Neural progenitor cell (in vitro differentiated cells): ENCODE data around the gene RBMS2. TPM values are rescaled to one million over a fixed set of nuclear protein-coding genes. Genes with fewer than 3 reads are reported as not detected.

Experiments used
- DNase-seq: peaks from one replicate; pipeline ENCODE4 v3.0.0-alpha.2; 2016; ENCODE audit warnings: low spot score
- H2AFZ ChIP-seq: fragments of 200-600 bp; sonication (generic); replicated peaks from 2 replicates; pipeline ENCODE4 v1.6.1; 2016; ENCODE audit warnings: antibody characterized with exemption
- H3F3A ChIP-seq: fragments of 200-600 bp; sonication (generic); 2 replicates; pipeline ENCODE4 v1.6.1; 2016; ENCODE audit warnings: antibody characterized with exemption, low read depth
- H3K27ac ChIP-seq: fragments of 200-600 bp; sonication (generic); 2 replicates; pipeline ENCODE4 v1.5.1; 2016; ENCODE audit warnings: mild to moderate bottlenecking
- H3K27me3 ChIP-seq: fragments of 200-600 bp; sonication (generic); 2 replicates; pipeline ENCODE4 v1.6.1; 2016; ENCODE audit warnings: mild to moderate bottlenecking, moderate library complexity
- H3K36me3 ChIP-seq: fragments of 200-600 bp; sonication (generic); 2 replicates; pipeline ENCODE4 v1.5.1; 2016
- H3K4me1 ChIP-seq: fragments of 200-600 bp; sonication (generic); 2 replicates; pipeline ENCODE4 v1.6.1; 2016; ENCODE audit warnings: mixed run types
- H3K4me2 ChIP-seq: fragments of 200-600 bp; sonication (generic); 2 replicates; pipeline ENCODE4 v1.6.1; 2016
- H3K4me3 ChIP-seq: fragments of 200-600 bp; sonication (generic); 2 replicates; pipeline ENCODE4 v1.5.1; 2016
- H3K79me2 ChIP-seq: fragments of 200-600 bp; sonication (generic); 2 replicates; pipeline ENCODE4 v1.6.1; 2016; ENCODE audit warnings: low read depth
- H3K9ac ChIP-seq: fragments of 200-600 bp; sonication (generic); 2 replicates; pipeline ENCODE4 v1.6.1; 2016
- H3K9me3 ChIP-seq: fragments of 200-600 bp; sonication (generic); 2 replicates; pipeline ENCODE4 v1.5.1; 2016; ENCODE audit warnings: low read depth
- H4K20me1 ChIP-seq: fragments of 200-600 bp; sonication (generic); 2 replicates; pipeline ENCODE4 v1.6.1; 2016; ENCODE audit warnings: low read depth
- H3K27ac Mint-ChIP-seq: 3 replicates; pipeline ENCODE4 v1.8.0; 2021; ENCODE audit warnings: mixed read lengths
- H3K27me3 Mint-ChIP-seq: 2 replicates; pipeline ENCODE4 v1.8.0; 2022; ENCODE audit warnings: low read depth, mild to moderate bottlenecking, inconsistent platforms, moderate library complexity, mixed read lengths; ENCODE audit not compliant: insufficient read depth
- H3K36me3 Mint-ChIP-seq: 3 replicates; pipeline ENCODE4 v1.8.0; 2021; ENCODE audit warnings: mixed read lengths
- H3K4me1 Mint-ChIP-seq: 3 replicates; pipeline ENCODE4 v1.8.0; 2021; ENCODE audit warnings: mixed read lengths
- H3K4me3 Mint-ChIP-seq: 3 replicates; pipeline ENCODE4 v1.8.0; 2021; ENCODE audit warnings: mild to moderate bottlenecking, moderate library complexity, mixed read lengths
- H3K9me3 Mint-ChIP-seq: 3 replicates; pipeline ENCODE4 v1.8.0; 2020; ENCODE audit warnings: mixed read lengths
- CTCF ChIP-seq: fragments of 200-600 bp; sonication (generic); IDR thresholded peaks from 2 replicates; pipeline ENCODE4 v1.5.1; 2017; ENCODE audit warnings: antibody characterized with exemption, mild to moderate bottlenecking
- EZH2 ChIP-seq: fragments of 200-600 bp; sonication (generic); IDR thresholded peaks from 2 replicates; pipeline ENCODE4 v1.6.1; 2017; ENCODE audit warnings: antibody characterized with exemption, mild to moderate bottlenecking, moderate library complexity
- EZH2phosphoT487 ChIP-seq: fragments of 200-600 bp; sonication (generic); IDR thresholded peaks from 2 replicates; pipeline ENCODE4 v1.6.1; 2017; ENCODE audit warnings: antibody characterized with exemption
- small RNA-seq: library from RNA; depleted of rRNA; stranded (forward); fragments of <200 nt; gene quantifications from one replicate; pipeline ENCODE3, GENCODE V24; 2015
- total RNA-seq: library from RNA; depleted of rRNA; stranded (reverse); fragments of >200 nt; gene quantifications from 2 replicates; pipeline ENCODE4 v1.2.3, GENCODE V29; 2015; ENCODE audit warnings: low replicate concordance

Gene RBMS2
- total RNA-seq, 1 donor from 2014 or later: 12.9 TPM

- H3K9me3 Mint-ChIP-seq: no peaks in the 10 kb centered on the region
Measured at GRCh38 chr12:56644654-56645053, 123.0 kb downstream of the RBMS2 start.

GRCh38 chr12:56645201-56645716 lies 123.6 kb downstream of the RBMS2 start:
- H3K79me2 ChIP-seq: peaks cover 53% of the 10 kb centered on the region
- no peak overlapping the region for H3K27ac ChIP-seq
- peaks cover 16% of the 10 kb centered on the region for H3K36me3 ChIP-seq
- peak overlapping the region; percentile 98 for H3K4me2 ChIP-seq
- Mint-ChIP-seq H3K4me1 (peaks cover 21% of the 10 kb centered on the region), H3K36me3 (peaks cover 24% of the 10 kb centered on the region), H3K27ac (peak overlapping the region; percentile 92), H3K27me3 (peaks cover 2% of the 10 kb centered on the region), H3K9me3 (no peaks in the 10 kb centered on the region), H3K4me3 (peak overlapping the region; percentile 100)
- peak overlapping the region; percentile 99 for H3K4me3 ChIP-seq
- peaks cover 38% of the 10 kb centered on the region for H3F3A ChIP-seq
- TF ChIP-seq EZH2: no peak
- peak overlapping the region; percentile 96 for H3K9ac ChIP-seq
- DNase-seq: peak; percentile 46
- no peaks in the 10 kb centered on the region for H3K9me3 ChIP-seq
- peaks cover 34% of the 10 kb centered on the region for H4K20me1 ChIP-seq
- no peaks in the 10 kb centered on the region for H3K27me3 ChIP-seq
- H2AFZ ChIP-seq: peak overlapping the region; percentile 54
- H3K4me1 ChIP-seq: peaks cover 14% of the 10 kb centered on the region

More at GRCh38 chr12:56644654-56645053, 123.0 kb downstream of the RBMS2 start:
- Histone ChIP-seq H2AFZ (no peak overlapping the region), H4K20me1 (peaks cover 34% of the 10 kb centered on the region), H3K36me3 (peaks cover 16% of the 10 kb centered on the region), H3K4me2 (peak overlapping the region; percentile 98), H3K27me3 (no peaks in the 10 kb centered on the region), H3K4me1 (peaks cover 14% of the 10 kb centered on the region), H3K4me3 (peak overlapping the region; percentile 99), H3K9me3 (no peaks in the 10 kb centered on the region), H3K79me2 (peaks cover 53% of the 10 kb centered on the region), H3F3A (peaks cover 43% of the 10 kb centered on the region), H3K27ac (no peak overlapping the region), H3K9ac (peak overlapping the region; percentile 96)
- Mint-ChIP-seq H3K27me3 (peaks cover 5% of the 10 kb centered on the region), H3K36me3 (peaks cover 27% of the 10 kb centered on the region), H3K4me3 (peak overlapping the region; percentile 100), H3K27ac (peak overlapping the region; percentile 92), H3K4me1 (peaks cover 21% of the 10 kb centered on the region)
- no peak for DNase-seq
- no peak for TF ChIP-seq EZH2phosphoT487
- TF ChIP-seq CTCF: no peak
- no peak for TF ChIP-seq EZH2

Small RNAs within 50 kb of the gene (small RNA-seq; reads per million reads assigned to genes)
- not detected for gene RNU6-343P
- gene SNORD59A: 1,837 reads per million, percentile 99 among the genes with 10 or more reads in this experiment

Other genes starting within 250 kb of the RBMS2 start
- gene CS, start 221.5 kb upstream of the RBMS2 start, total RNA-seq: 91.1 and 133 TPM in 2 replicates
- gene CNPY2, start 205.8 kb upstream of the RBMS2 start, total RNA-seq: 107 and 128 TPM in 2 replicates
- gene PAN2, start 187.8 kb upstream of the RBMS2 start, total RNA-seq: 61.9 and 116 TPM in 2 replicates
- 0.31 and 1.5 TPM in 2 replicates for gene IL23A, start 182.9 kb upstream of the RBMS2 start, total RNA-seq
- 86.4 and 105 TPM in 2 replicates for gene STAT2, start 161.7 kb upstream of the RBMS2 start, total RNA-seq
- not detected in 2 replicates for gene APOF, start 159.0 kb upstream of the RBMS2 start, total RNA-seq
- 56.3 and 79.1 TPM in 2 replicates for gene TIMELESS, start 72.4 kb upstream of the RBMS2 start, total RNA-seq
- 0.03 TPM in 1 of 2 replicates, not detected in the other for gene MIP, start 67.2 kb upstream of the RBMS2 start, total RNA-seq
- 2.6 and 3.0 TPM in 2 replicates for gene SPRYD4, start 53.2 kb upstream of the RBMS2 start, total RNA-seq
- 2.3 and 2.9 TPM in 2 replicates for gene GLS2, start 33.7 kb upstream of the RBMS2 start, total RNA-seq
- 27.1 and 55.1 TPM in 2 replicates for gene BAZ2A, start 108.5 kb downstream of the RBMS2 start, total RNA-seq
- gene ATP5F1B, start 124.2 kb downstream of the RBMS2 start, total RNA-seq: 558 and 609 TPM in 2 replicates
- 197 and 298 TPM in 2 replicates for gene PTGES3, start 166.5 kb downstream of the RBMS2 start, total RNA-seq
- 1,855 and 2,450 TPM in 2 replicates for gene NACA, start 203.5 kb downstream of the RBMS2 start, total RNA-seq
- gene PRIM1, start 230.5 kb downstream of the RBMS2 start, total RNA-seq: 108 and 166 TPM in 2 replicates
- 2.5 and 10.0 TPM in 2 replicates for gene HSD17B6, start 241.5 kb downstream of the RBMS2 start, total RNA-seq